Vagina (tissue), 2 donors: ENCODE data around the gene MMEL1. TPM values are rescaled to one million over a fixed set of nuclear protein-coding genes. Genes with fewer than 3 reads are reported as not detected.
"Not testable (repeated sequence)": the region's sequence is repeated elsewhere in the genome, so short reads cannot be mapped to it uniquely, and the experiment has no call there.

ENCODE experiments used
- DNase-seq, 2 donors: peaks; one replicate each; pipeline ENCODE4 v3.0.0-alpha.2; 2017; ENCODE audit errors: extremely low spot score in 2 of 2
- H3K27ac ChIP-seq: fragments of 200-600 bp; sonication (generic); one replicate; pipeline ENCODE4 v1.5.1; 2019
- H3K27me3 ChIP-seq: fragments of 200-600 bp; sonication (generic); one replicate; pipeline ENCODE4 v1.5.1; 2019
- H3K36me3 ChIP-seq, 2 donors: fragments of 200-600 bp; sonication (generic); one replicate each; pipeline ENCODE4 v1.5.1; 2017 to 2019
- H3K4me1 ChIP-seq: fragments of 200-600 bp; sonication (generic); one replicate; pipeline ENCODE4 v1.5.1; 2019
- H3K4me3 ChIP-seq, 2 donors: fragments of 200-600 bp; sonication (generic); 1 replicate in 1 of 2; 2 replicates in 1 of 2; pipeline ENCODE4 v1.5.1; 2016 to 2019
- H3K9me3 ChIP-seq: fragments of 200-600 bp; sonication (generic); one replicate; pipeline ENCODE4 v1.5.1; 2019
- CTCF ChIP-seq, 3 experiments: fragments of 450-650 bp in 2 of 3; fragments of 200-600 bp in 1 of 3; sonication (generic) in 1 of 3; IDR thresholded peaks; one replicate each; pipeline ENCODE4 v1.5.1; 2017 to 2019; ENCODE audit warnings: antibody characterized with exemption in 3 of 3, mild to moderate bottlenecking in 2 of 3, moderate library complexity in 2 of 3
- POLR2A ChIP-seq, 2 donors: fragments of 450-650 bp; IDR thresholded peaks; one replicate each; pipeline ENCODE4 v1.6.1; 2017; ENCODE audit warnings: antibody characterized with exemption in 2 of 2, mild to moderate bottlenecking in 2 of 2, moderate library complexity in 2 of 2
- POLR2AphosphoS5 ChIP-seq, 2 donors: sonication (generic); formaldehyde crosslinking; IDR thresholded peaks; one replicate each; pipeline ENCODE4 v1.9.0; 2017; ENCODE audit warnings: antibody characterized with exemption in 2 of 2, mild to moderate bottlenecking in 2 of 2, low read depth in 1 of 2; ENCODE audit not compliant: insufficient read depth in 1 of 2
- intact Hi-C: fragments of 100-400 bp; cut with DNase I; formaldehyde crosslinking; loops from one replicate; pipeline ENCODE4 v1.15.1; 2023
- total RNA-seq: library from RNA; depleted of rRNA; stranded (reverse); fragments of >200 nt; gene quantifications from one replicate; pipeline ENCODE4 v1.2.3, GENCODE V29; 2016

Gene MMEL1
- total RNA-seq, 1 donor from 2014 or later: 4.4 TPM

GRCh38 chr1:2569060-2569459, 63.8 kb downstream of the MMEL1 start:
- no peak for TF ChIP-seq CTCF (IDR thresholded peaks at IDR 0.05)
- TF ChIP-seq POLR2AphosphoS5 (IDR thresholded peaks at IDR 0.05; ENCODE audit: insufficient read depth in 1 of 2, low read depth in 1 of 2): no peak
- TF ChIP-seq POLR2A (IDR thresholded peaks at IDR 0.05): no peak
- Histone ChIP-seq H3K4me3 (no peak overlapping the region), H3K27ac (no peak overlapping the region), H3K4me1 (peaks cover 6% of the 10 kb centered on the region), H3K27me3 (no peaks in the 10 kb centered on the region), H3K36me3 (no peaks in the 10 kb centered on the region), H3K9me3 (no peaks in the 10 kb centered on the region)
- intact Hi-C loops: no loop called here
- DNase-seq: no peak

GRCh38 chr1:2568187-2568816, 64.5 kb downstream of the MMEL1 start:
- not testable (repeated sequence) for H3K27me3 ChIP-seq, H3K27ac ChIP-seq

GRCh38 chr1:2567083-2567679, 65.6 kb downstream of the MMEL1 start:
- TF ChIP-seq CTCF (IDR thresholded peaks at IDR 0.05) (no peak), POLR2AphosphoS5 (IDR thresholded peaks at IDR 0.05; ENCODE audit: insufficient read depth in 1 of 2, low read depth in 1 of 2) (no peak), POLR2A (IDR thresholded peaks at IDR 0.05) (no peak)
- intact Hi-C loops: no loop called here
- Histone ChIP-seq H3K4me3 (no peak overlapping the region), H3K36me3 (no peaks in the 10 kb centered on the region), H3K9me3 (no peaks in the 10 kb centered on the region), H3K4me1 (peaks cover 6% of the 10 kb centered on the region), H3K27me3 (no peaks in the 10 kb centered on the region), H3K27ac (no peak overlapping the region)
- no peak for DNase-seq

More at GRCh38 chr1:2568187-2568816, 64.5 kb downstream of the MMEL1 start:
- H3K4me1 ChIP-seq, intact Hi-C loops, H3K9me3 ChIP-seq, DNase-seq, H3K36me3 ChIP-seq, H3K4me3 ChIP-seq: not testable (repeated sequence)

GRCh38 chr1:2566101-2567045, 66.4 kb downstream of the MMEL1 start:
- DNase-seq: no peak
- Histone ChIP-seq H3K4me1 (peaks cover 6% of the 10 kb centered on the region), H3K9me3 (no peaks in the 10 kb centered on the region), H3K4me3 (no peak overlapping the region), H3K27me3 (no peaks in the 10 kb centered on the region), H3K27ac (no peak overlapping the region), H3K36me3 (no peaks in the 10 kb centered on the region)
- TF ChIP-seq CTCF (IDR thresholded peaks at IDR 0.05) (no peak), POLR2A (IDR thresholded peaks at IDR 0.05) (no peak), POLR2AphosphoS5 (IDR thresholded peaks at IDR 0.05; ENCODE audit: insufficient read depth in 1 of 2, low read depth in 1 of 2) (no peak)
- intact Hi-C loops: no loop called here

- intact Hi-C loops: no loop called here
- DNase-seq: no peak
- Histone ChIP-seq H3K27me3 (no peaks in the 10 kb centered on the region), H3K27ac (no peak overlapping the region), H3K4me1 (peaks cover 10% of the 10 kb centered on the region), H3K9me3 (no peaks in the 10 kb centered on the region), H3K4me3 (no peak overlapping the region), H3K36me3 (peaks cover 0 to 4% of the 10 kb centered on the region in 2 donors)
- TF ChIP-seq CTCF (IDR thresholded peaks at IDR 0.05) (no peak), POLR2AphosphoS5 (IDR thresholded peaks at IDR 0.05; ENCODE audit: insufficient read depth in 1 of 2, low read depth in 1 of 2) (no peak), POLR2A (IDR thresholded peaks at IDR 0.05) (no peak)
Observed at GRCh38 chr1:2564815-2565374, 67.9 kb downstream of the MMEL1 start.
